Measurements from ENCODE around the gene KRTAP9-4. TPM values are rescaled to one million over a fixed set of nuclear protein-coding genes. Genes with fewer than 3 reads are reported as not detected.

KRTAP9-4 gene
- total and polyA plus RNA-seq, 2 experiments from 2014 or later = not detected

- Histone ChIP-seq H3K4me3 (no peak overlapping the region), H2AFZ (no peak overlapping the region)
- 65 to 68% methylated on average over 3 of the region's 3 CpGs for WGBS, 2 experiments (ENCODE audit: low coverage in 1 of 2, low lambda C conversion rate in 2 of 2, missing lambda C conversion rate in 2 of 2)
These were observed 28.9 kb downstream of the KRTAP9-4 start for GRCh38 chr17:41278176-41278955.

GRCh38 chr17:41284043-41284442 is 34.6 kb downstream of the KRTAP9-4 start:
- DNase-seq = peak; percentile 10
- Histone ChIP-seq H4K20me1 (ENCODE audit: insufficient read depth) (no peaks in the 10 kb centered on the region), H3K4me1 (ENCODE audit: insufficient read depth) (peaks cover 18% of the 10 kb centered on the region), H3K9me2 (ENCODE audit: insufficient read depth) (no peaks in the 10 kb centered on the region), H2AFZ (no peak overlapping the region), H3K4me2 (ENCODE audit: unreplicated experiment) (peak overlapping the region; percentile 20), H3K79me2 (ENCODE audit: insufficient read depth) (no peaks in the 10 kb centered on the region), H3K36me3 (ENCODE audit: low read depth) (no peaks in the 10 kb centered on the region), H3K4me3 (no peak overlapping the region), H3K27ac (no peak overlapping the region), H3K27me3 (replicated peaks; ENCODE audit: insufficient read depth) (no peaks in the 10 kb centered on the region), H3F3A (ENCODE audit: insufficient read depth) (peaks cover 9% of the 10 kb centered on the region; the same call in 1 of the 2 replicates), H3K9ac (no peak overlapping the region), H3K9me3 (ENCODE audit: low read depth) (no peaks in the 10 kb centered on the region)
- TF ChIP-seq EZH2 (IDR thresholded peaks at IDR 0.05; ENCODE audit: insufficient read depth, poor library complexity, severe bottlenecking) (no peak), EZH2phosphoT487 (IDR thresholded peaks at IDR 0.05; ENCODE audit: insufficient read depth, low read depth) (no peak)
- in situ Hi-C loops (cut with MboI) = no loop called here
- 7 to 9% methylated on average over 3 of the region's 3 CpGs for WGBS, 2 experiments (ENCODE audit: low coverage in 1 of 2, low lambda C conversion rate in 2 of 2, missing lambda C conversion rate in 2 of 2)

More at GRCh38 chr17:41278176-41278955, 28.9 kb downstream of the KRTAP9-4 start:
- no peaks in the 10 kb centered on the region for H4K20me1 ChIP-seq (ENCODE audit: insufficient read depth)
- H3F3A ChIP-seq (ENCODE audit: insufficient read depth) = no peaks in the 10 kb centered on the region
- no peak overlapping the region for H3K4me2 ChIP-seq (ENCODE audit: unreplicated experiment)
- no peaks in the 10 kb centered on the region for H3K9me3 ChIP-seq (ENCODE audit: low read depth)
- no peak for DNase-seq
- TF ChIP-seq EZH2phosphoT487 (IDR thresholded peaks at IDR 0.05; ENCODE audit: insufficient read depth, low read depth) (no peak), EZH2 (IDR thresholded peaks at IDR 0.05; ENCODE audit: insufficient read depth, poor library complexity, severe bottlenecking) (no peak)
- H3K9ac ChIP-seq = no peak overlapping the region
- no peaks in the 10 kb centered on the region for H3K79me2 ChIP-seq (ENCODE audit: insufficient read depth)
- peaks cover under 1% of the 10 kb centered on the region; the same call in 1 of the 2 replicates for H3K4me1 ChIP-seq (ENCODE audit: insufficient read depth)
- H3K27ac ChIP-seq = no peak overlapping the region
- no peaks in the 10 kb centered on the region for H3K36me3 ChIP-seq (ENCODE audit: low read depth)
- in situ Hi-C loops (cut with MboI) = no loop called here
- no peaks in the 10 kb centered on the region for H3K9me2 ChIP-seq (ENCODE audit: insufficient read depth)
- no peaks in the 10 kb centered on the region for H3K27me3 ChIP-seq (replicated peaks; ENCODE audit: insufficient read depth)

DNA sequence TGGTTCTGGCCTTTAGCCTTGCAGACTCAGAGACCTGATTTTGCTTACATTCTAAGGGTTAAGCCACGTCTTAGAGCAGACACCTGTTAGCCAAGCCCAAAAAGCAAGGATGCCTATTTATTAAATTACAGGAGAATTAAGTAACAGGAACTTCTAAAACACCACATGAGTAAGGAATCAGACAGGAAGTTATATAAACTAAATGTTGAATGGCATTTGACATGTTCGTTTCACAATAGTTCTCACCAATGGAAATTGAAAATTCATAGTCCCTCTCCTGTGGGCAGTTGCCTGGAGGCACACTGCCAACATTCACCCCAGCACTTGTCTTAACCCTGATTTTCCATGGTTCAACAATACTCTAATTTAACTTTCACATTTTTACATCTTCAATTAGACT is 35.1 kb downstream of the KRTAP9-4 start:
- Histone ChIP-seq H3K79me2 (ENCODE audit: insufficient read depth) (no peaks in the 10 kb centered on the region), H3K9ac (no peak overlapping the region), H2AFZ (no peak overlapping the region), H3K36me3 (ENCODE audit: low read depth) (no peaks in the 10 kb centered on the region), H3K4me1 (ENCODE audit: insufficient read depth) (peaks cover 18% of the 10 kb centered on the region), H4K20me1 (ENCODE audit: insufficient read depth) (no peaks in the 10 kb centered on the region), H3K27me3 (replicated peaks; ENCODE audit: insufficient read depth) (no peaks in the 10 kb centered on the region), H3K27ac (no peak overlapping the region), H3K4me3 (no peak overlapping the region), H3K9me2 (ENCODE audit: insufficient read depth) (no peaks in the 10 kb centered on the region), H3K4me2 (ENCODE audit: unreplicated experiment) (no peak overlapping the region), H3K9me3 (ENCODE audit: low read depth) (no peaks in the 10 kb centered on the region), H3F3A (ENCODE audit: insufficient read depth) (peaks cover 9% of the 10 kb centered on the region; the same call in 1 of the 2 replicates)
- DNase-seq = no peak
- TF ChIP-seq EZH2 (IDR thresholded peaks at IDR 0.05; ENCODE audit: insufficient read depth, poor library complexity, severe bottlenecking) = no peak
- TF ChIP-seq EZH2phosphoT487 (IDR thresholded peaks at IDR 0.05; ENCODE audit: insufficient read depth, low read depth) = no peak
- in situ Hi-C loops (cut with MboI) = no loop called here
- 54 to 58% methylated on average over 2 of the region's 2 CpGs for WGBS, 2 experiments (ENCODE audit: low coverage in 1 of 2, low lambda C conversion rate in 2 of 2, missing lambda C conversion rate in 2 of 2)

DNA sequence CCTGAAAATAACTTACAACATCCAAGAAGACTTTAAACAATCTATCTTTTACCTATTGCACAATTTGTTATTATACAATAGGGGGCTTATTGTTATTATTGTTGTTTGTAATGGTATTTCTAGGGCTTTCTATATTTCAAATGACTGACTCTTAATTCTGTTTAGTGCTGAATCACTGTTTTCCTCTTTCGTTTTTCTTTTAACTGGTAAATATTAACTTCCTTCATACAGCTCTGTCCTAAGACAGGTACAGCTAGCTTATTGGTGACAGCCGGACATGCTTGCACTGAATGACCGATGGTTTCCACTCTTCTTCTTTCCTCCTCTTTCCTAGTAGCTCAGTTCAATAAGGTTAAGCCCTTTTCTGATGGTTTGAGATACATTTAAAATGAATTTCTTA is 37.6 kb downstream of the KRTAP9-4 start:
- Histone ChIP-seq H3F3A (ENCODE audit: insufficient read depth) (peaks cover 9% of the 10 kb centered on the region; the same call in 1 of the 2 replicates), H3K4me3 (no peak overlapping the region), H3K27me3 (replicated peaks; ENCODE audit: insufficient read depth) (no peaks in the 10 kb centered on the region), H3K9ac (no peak overlapping the region), H3K9me3 (ENCODE audit: low read depth) (no peaks in the 10 kb centered on the region), H3K36me3 (ENCODE audit: low read depth) (no peaks in the 10 kb centered on the region), H3K27ac (no peak overlapping the region), H3K4me1 (ENCODE audit: insufficient read depth) (peaks cover 18% of the 10 kb centered on the region), H3K4me2 (ENCODE audit: unreplicated experiment) (no peak overlapping the region), H2AFZ (no peak overlapping the region), H4K20me1 (ENCODE audit: insufficient read depth) (no peaks in the 10 kb centered on the region), H3K79me2 (ENCODE audit: insufficient read depth) (no peaks in the 10 kb centered on the region), H3K9me2 (ENCODE audit: insufficient read depth) (no peaks in the 10 kb centered on the region)
- DNase-seq = no peak
- WGBS, 2 experiments (ENCODE audit: low coverage in 1 of 2, low lambda C conversion rate in 2 of 2, missing lambda C conversion rate in 2 of 2) = 83 to 91% methylated on average over 3 of the region's 3 CpGs
- in situ Hi-C loops (cut with MboI) = no loop called here
- TF ChIP-seq EZH2phosphoT487 (IDR thresholded peaks at IDR 0.05; ENCODE audit: insufficient read depth, low read depth) (no peak), EZH2 (IDR thresholded peaks at IDR 0.05; ENCODE audit: insufficient read depth, poor library complexity, severe bottlenecking) (no peak)
